HEK293 (cell line): ENCODE results near the gene KANSL1L.

Source experiments
- CTCF ChIA-PET: fragments of 350-600 bp; formaldehyde crosslinking; extraction: SDS; loops from one replicate; lab custom pipeline; 2021; ENCODE audit warnings: antibody characterized with exemption; lab: Yijun Ruan, JAX
- POLR2A ChIA-PET: fragments of 300-600 bp; formaldehyde crosslinking; extraction: SDS; loops from one replicate; lab custom pipeline; 2020; ENCODE audit warnings: antibody characterized with exemption, inconsistent platforms; lab: Yijun Ruan, JAX
- H3K27ac ChIP-seq: fragments of 200-500 bp; sonication (Bioruptor generic); 2 replicates; pipeline ENCODE4 v1.5.1; 2014; ENCODE audit warnings: low read depth, low read length, control low read depth, inconsistent platforms; ENCODE audit errors: extremely low read depth
- H3K36me3 ChIP-seq, 2 experiments: fragments of 200-500 bp in 1 of 2; sonication (Bioruptor generic) in 1 of 2; 1 replicate in 1 of 2; 2 replicates in 1 of 2; pipeline ENCODE4 v1.5.1; 2014 to 2017; ENCODE audit warnings: inconsistent platforms in 2 of 2, low read length in 2 of 2; ENCODE audit not compliant: control insufficient read depth in 2 of 2, insufficient read depth in 1 of 2
- H3K4me1 ChIP-seq: fragments of 200-500 bp; sonication (Bioruptor generic); 2 replicates; pipeline ENCODE4 v1.5.1; 2014; ENCODE audit warnings: mild to moderate bottlenecking, low read length, inconsistent platforms; ENCODE audit not compliant: control insufficient read depth, insufficient read depth
- H3K4me3 ChIP-seq: 2 replicates; pipeline ENCODE4 v1.5.1; 2011; ENCODE audit warnings: low read depth, mild to moderate bottlenecking, control low read depth, low read length, moderate library complexity
- H3K9me3 ChIP-seq: fragments of 200-500 bp; sonication (Bioruptor generic); 2 replicates; pipeline ENCODE4 v1.5.1; 2014; ENCODE audit warnings: low read depth, low read length, inconsistent platforms; ENCODE audit not compliant: control insufficient read depth, insufficient read depth
- ZBTB48 ChIP-seq: fragments of 450-650 bp; formaldehyde crosslinking; IDR thresholded peaks from 2 replicates; pipeline ENCODE4 v1.5.1; 2016; ENCODE audit warnings: missing biosample characterization, missing genetic modification characterization
- ZFP41 ChIP-seq: fragments of 450-650 bp; formaldehyde crosslinking; IDR thresholded peaks from 2 replicates; pipeline ENCODE4 v1.5.1; 2016; ENCODE audit warnings: missing biosample characterization, missing genetic modification characterization, borderline replicate concordance
- ZFP69B ChIP-seq: fragments of 450-650 bp; formaldehyde crosslinking; IDR thresholded peaks from 2 replicates; pipeline ENCODE4 v1.5.1; 2016; ENCODE audit warnings: missing biosample characterization, missing genetic modification characterization
- ZNF266 ChIP-seq: fragments of 450-650 bp; formaldehyde crosslinking; IDR thresholded peaks from 2 replicates; pipeline ENCODE4 v1.5.1; 2016; ENCODE audit warnings: missing biosample characterization, missing genetic modification characterization, low read depth
- ZNF350 ChIP-seq: fragments of 450-650 bp; formaldehyde crosslinking; IDR thresholded peaks from 2 replicates; pipeline ENCODE4 v1.5.0; 2017; ENCODE audit warnings: missing biosample characterization, mild to moderate bottlenecking, missing genetic modification characterization
- ZNF626 ChIP-seq: fragments of 450-650 bp; sonication (Bioruptor Pico); formaldehyde crosslinking; IDR thresholded peaks from 2 replicates; pipeline ENCODE4 v1.5.1; 2018; ENCODE audit warnings: missing biosample characterization, missing genetic modification characterization, inconsistent platforms
- TF ChIP-seq, protein P1 (sequence below): fragments of 450-650 bp; formaldehyde crosslinking; IDR thresholded peaks from 2 replicates; pipeline ENCODE4 v1.5.1; 2016; ENCODE audit warnings: missing biosample characterization, missing genetic modification characterization

KANSL1L gene

DNA sequence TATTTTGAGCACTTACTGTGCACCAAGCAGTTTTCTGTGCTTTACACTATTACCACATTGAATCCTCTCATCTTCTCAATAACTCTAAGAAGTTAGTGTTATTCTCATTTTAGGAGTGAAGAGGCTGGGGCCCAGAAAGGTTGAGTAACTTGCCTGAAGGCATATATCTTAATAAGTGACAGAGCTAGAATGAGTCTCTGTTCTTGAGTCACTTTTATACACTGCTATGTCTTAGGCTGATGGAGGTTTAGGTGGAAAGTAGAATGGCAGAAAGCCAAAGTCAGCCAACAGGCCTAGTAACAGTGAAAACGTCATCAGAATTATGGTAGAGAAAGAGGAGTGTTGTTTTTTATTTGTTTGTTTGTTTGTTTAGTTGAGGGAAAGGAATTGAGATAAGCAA is 196.6 kb downstream of the KANSL1L start:
- POLR2A ChIA-PET = no interaction called here
- H3K4me1 ChIP-seq = no peaks in the 10 kb centered on the region
- H3K36me3 ChIP-seq = no peaks in the 10 kb centered on the region
- no peak for TF ChIP-seq ZNF626
- TF ChIP-seq ZNF350 (tag by site-specific recombination) = no peak
- H3K4me3 ChIP-seq = no peak overlapping the region
- H3K27ac ChIP-seq = no peak overlapping the region
- CTCF ChIA-PET = interaction anchor here (1.0 to 6.1 kb wide), 2 partner anchors 221 to 224 kb away, joined by 3 to 44 read pairs; no protein-coding TSS in a partner anchor
- no peaks in the 10 kb centered on the region for H3K9me3 ChIP-seq

DNA sequence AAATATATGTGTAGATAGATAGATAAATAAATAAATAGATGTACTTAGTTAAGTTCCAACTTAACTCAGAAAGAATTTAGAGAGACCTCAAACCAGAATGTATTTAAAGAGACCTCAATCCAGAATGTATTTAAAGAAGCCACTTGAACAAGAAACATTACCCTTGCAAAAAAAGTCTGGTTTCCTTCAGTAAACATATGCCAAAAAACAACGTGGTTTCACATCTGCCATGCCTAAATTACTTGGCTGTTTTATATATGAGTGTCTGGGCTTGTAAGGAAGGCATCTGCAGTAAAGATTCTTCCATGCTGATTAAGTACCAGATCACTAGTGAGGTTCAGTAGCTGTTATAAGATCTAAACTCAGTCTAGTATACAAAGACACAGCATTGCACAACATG is 197.9 kb downstream of the KANSL1L start:
- Histone ChIP-seq H3K4me1 (no peaks in the 10 kb centered on the region), H3K27ac (no peak overlapping the region), H3K36me3 (no peaks in the 10 kb centered on the region), H3K9me3 (no peaks in the 10 kb centered on the region), H3K4me3 (no peak overlapping the region)
- ChIA-PET POLR2A (no interaction called here), CTCF (interaction anchor here (6.1 kb wide), 1 partner anchor 222 kb away, joined by 44 read pairs; no protein-coding TSS in a partner anchor)
- TF ChIP-seq ZNF266 (tag by site-specific recombination) (no peak), ZFP41 (tag by site-specific recombination) (no peak), ZFP69B (tag by site-specific recombination) (no peak), ZBTB48 (tag by site-specific recombination) (no peak)
- TF ChIP-seq, protein P1, sequence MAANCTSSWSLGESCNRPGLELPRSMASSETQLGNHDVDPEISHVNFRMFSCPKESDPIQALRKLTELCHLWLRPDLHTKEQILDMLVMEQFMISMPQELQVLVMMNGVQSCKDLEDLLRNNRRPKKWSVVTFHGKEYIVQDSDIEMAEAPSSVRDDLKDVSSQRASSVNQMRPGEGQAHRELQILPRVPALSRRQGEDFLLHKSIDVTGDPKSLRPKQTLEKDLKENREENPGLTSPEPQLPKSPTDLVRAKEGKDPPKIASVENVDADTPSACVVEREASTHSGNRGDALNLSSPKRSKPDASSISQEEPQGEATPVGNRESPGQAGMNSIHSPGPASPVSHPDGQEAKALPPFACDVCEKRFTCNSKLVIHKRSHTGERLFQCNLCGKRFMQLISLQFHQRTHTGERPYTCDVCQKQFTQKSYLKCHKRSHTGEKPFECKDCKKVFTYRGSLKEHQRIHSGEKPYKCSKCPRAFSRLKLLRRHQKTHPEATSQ (tag by site-specific recombination) = no peak
